Melanocyte of skin (primary cell): Measurements from ENCODE around the gene TRIM25. TPM values are rescaled to one million over a fixed set of nuclear protein-coding genes. Genes with fewer than 3 reads are reported as not detected.

Source experiments
- small RNA-seq, 2 donors: library from RNA; depleted of rRNA; stranded (forward); fragments of <200 nt; gene quantifications; one replicate each; pipeline ENCODE3, GENCODE V24; 2012
- total RNA-seq, 2 donors: library from RNA; depleted of rRNA; stranded (reverse); fragments of >200 nt; gene quantifications; 2 replicates each; pipeline ENCODE4 v1.2.3, GENCODE V29; 2012

TRIM25 gene, protein sequence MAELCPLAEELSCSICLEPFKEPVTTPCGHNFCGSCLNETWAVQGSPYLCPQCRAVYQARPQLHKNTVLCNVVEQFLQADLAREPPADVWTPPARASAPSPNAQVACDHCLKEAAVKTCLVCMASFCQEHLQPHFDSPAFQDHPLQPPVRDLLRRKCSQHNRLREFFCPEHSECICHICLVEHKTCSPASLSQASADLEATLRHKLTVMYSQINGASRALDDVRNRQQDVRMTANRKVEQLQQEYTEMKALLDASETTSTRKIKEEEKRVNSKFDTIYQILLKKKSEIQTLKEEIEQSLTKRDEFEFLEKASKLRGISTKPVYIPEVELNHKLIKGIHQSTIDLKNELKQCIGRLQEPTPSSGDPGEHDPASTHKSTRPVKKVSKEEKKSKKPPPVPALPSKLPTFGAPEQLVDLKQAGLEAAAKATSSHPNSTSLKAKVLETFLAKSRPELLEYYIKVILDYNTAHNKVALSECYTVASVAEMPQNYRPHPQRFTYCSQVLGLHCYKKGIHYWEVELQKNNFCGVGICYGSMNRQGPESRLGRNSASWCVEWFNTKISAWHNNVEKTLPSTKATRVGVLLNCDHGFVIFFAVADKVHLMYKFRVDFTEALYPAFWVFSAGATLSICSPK
- 100 to 1,000 TPM; 111 to 113 TPM for total RNA-seq

GRCh38 chr17:56913867-56914580 lies at the start of gene TRIM25:
Gene TRIM25, minus strand, starts transcription at chr17:56914049. Its CDS starts 61 bp downstream, at chr17:56913988.

GRCh38 chr17:56960596-56961538 lies 47.0 kb upstream of the TRIM25 start, which contains the start of gene COIL:
Gene COIL, minus strand, starts transcription at chr17:56961050. Its CDS starts 31 bp downstream, at chr17:56961019.

Small RNAs within 50 kb of the gene (small RNA-seq; reads per million reads assigned to genes)
- gene AC015912.2, result 0 reads per million in 2 donors
- gene RNU6-1158P, result 0 reads per million in 2 donors

Other genes with a start within 250 kb of the TRIM25 start
- gene C17orf67, start 80.1 kb downstream of the TRIM25 start, total RNA-seq, result under 1 TPM; 0.33 to 0.69 TPM
- gene DGKE, start 79.9 kb downstream of the TRIM25 start, total RNA-seq, result 1 to 10 TPM in 1 of 2 donors, under 1 TPM in 1; 1.00 to 1.7 TPM
- 10 to 100 TPM in 1 of 2 donors, 1 to 10 TPM in 1; 8.6 to 12.0 TPM for gene COIL, start 47.0 kb upstream of the TRIM25 start, total RNA-seq
- 10 to 100 TPM; 69.3 to 96.0 TPM for gene SCPEP1, start 64.1 kb upstream of the TRIM25 start, total RNA-seq
- 10 to 100 TPM; 26.2 to 30.6 TPM for gene AKAP1, start 171.2 kb upstream of the TRIM25 start, total RNA-seq